ENCODE data around the gene HK2.

HK2 gene

DNA sequence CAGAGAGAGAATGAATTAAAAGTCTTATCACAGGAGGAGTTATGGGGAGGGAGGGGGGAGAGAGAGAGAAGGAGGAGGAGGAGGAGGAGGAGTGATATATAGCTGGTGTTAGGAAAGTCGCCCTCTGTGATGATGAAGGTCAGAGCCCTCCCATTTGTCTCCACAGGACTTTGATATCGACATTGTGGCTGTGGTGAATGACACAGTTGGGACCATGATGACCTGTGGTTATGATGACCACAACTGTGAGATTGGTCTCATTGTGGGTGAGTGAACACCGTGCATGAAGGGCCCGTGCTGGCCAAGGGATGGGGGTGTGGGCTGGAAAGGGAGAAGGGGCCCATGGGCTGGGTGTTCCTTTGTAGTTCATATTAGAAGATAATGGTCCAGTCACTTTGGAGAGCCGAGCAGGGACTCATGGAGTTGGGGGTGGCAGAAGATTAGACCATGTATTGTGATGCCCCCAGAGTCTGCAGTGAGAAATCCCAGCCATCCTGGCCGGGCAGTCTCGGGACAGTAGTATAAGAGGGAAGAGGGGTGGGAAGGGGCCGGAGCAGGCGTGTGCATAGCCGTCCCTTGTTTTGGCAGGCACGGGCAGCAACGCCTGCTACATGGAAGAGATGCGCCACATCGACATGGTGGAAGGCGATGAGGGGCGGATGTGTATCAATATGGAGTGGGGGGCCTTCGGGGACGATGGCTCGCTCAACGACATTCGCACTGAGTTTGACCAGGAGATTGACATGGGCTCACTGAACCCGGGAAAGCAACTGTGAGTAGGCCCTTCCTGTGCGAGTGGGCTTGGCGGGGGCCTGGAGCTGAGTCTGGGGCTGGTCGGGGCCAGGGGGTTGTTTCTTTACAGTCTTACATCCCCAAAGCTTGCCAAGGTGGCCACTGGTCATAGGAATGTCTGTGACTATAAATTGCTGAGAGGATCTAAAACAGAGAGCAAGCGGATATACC lies 40.0 kb downstream of the HK2 start:
- Histone ChIP-seq H3K36me3 (ENCODE audit: control insufficient read depth in 5 of 5, insufficient read depth in 5 of 5, low read length in 5 of 5) (peaks cover 15 to 49% (median 32%) of the 10 kb centered on the region in 5 donors), H3K9me3 (ENCODE audit: control insufficient read depth in 5 of 5, low read length in 5 of 5) (no peaks in the 10 kb centered on the region), H3K27me3 (ENCODE audit: control insufficient read depth in 5 of 5, insufficient read depth in 4 of 5, low read length in 5 of 5) (no peaks in the 10 kb centered on the region), H3K27ac (ENCODE audit: low read depth, low read length) (peak overlapping the region; percentile 87), H3K4me1 (ENCODE audit: control insufficient read depth in 5 of 5, insufficient read depth in 5 of 5, low read length in 5 of 5) (peaks cover 8 to 45% (median 37%) of the 10 kb centered on the region in 5 donors), H3K4me3 (ENCODE audit: low read depth in 1 of 5, low read length in 5 of 5) (no peak overlapping the region), H3K9ac (ENCODE audit: low read length in 5 of 5) (no peak overlapping the region)

DNA sequence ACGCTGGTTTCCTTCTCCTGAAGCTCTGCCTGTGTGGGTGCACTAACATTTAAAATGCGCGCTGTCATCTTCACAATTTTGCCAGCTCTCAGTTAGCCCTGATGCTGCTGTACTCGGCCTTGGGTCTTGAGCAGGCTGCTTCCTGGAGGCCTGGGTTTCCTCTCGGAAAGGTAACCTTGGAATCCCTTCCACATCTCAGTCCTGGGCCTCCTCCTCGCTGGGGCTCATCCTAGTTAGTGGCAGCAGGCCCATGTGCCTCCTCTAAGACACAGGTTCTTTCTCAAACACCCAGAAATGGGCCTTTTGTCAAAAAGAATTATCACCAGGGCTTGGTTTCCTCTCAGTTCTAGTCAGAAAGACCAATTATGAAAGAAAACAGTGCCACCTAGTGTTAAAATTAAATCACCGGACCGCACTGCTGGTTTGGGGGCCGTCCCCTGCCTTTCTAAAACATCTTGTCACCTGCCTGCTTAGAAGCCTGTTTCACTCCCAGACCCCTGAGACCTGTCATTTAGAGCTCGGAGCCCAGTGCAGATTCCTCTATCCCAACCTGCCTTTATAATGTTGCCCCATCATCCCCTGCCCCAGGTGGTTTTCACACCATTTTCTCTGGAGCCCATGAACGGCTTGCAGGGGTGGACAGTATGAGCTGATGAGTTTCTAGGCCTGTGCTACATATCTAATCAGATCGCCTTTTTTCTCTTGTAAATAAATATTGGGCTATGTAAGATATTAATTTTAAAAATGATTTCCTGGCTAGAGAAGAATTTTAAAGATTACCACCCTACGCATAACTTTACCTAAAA lies 42.4 kb downstream of the HK2 start:
- peak overlapping the region in 2 of 5 donors; percentile 31 to 33 for H3K9ac ChIP-seq (ENCODE audit: low read length in 5 of 5)

DNA sequence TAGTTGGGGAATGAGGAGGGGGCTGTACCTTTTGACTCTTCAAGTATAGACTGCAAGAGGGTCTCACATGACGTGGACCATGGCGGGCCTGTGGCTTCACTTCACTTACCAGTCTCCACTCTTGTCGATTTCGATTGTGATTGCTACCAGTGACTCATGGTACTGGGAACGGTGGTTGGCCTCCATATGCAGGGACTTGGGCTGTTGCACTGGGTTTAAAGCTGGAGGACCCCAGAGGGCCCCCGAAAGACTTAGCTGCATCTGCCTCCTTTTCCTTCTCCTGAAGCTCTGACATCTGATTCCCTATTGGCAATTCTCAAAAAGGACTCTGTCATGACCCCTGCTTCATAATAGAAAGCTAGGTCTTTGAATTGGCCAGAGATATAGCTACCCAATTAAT lies 43.4 kb downstream of the HK2 start:
- H3K4me3 ChIP-seq (ENCODE audit: low read depth in 1 of 5, low read length in 5 of 5), result no peak overlapping the region
- peaks cover 12 to 73% (median 60%) of the 10 kb centered on the region in 5 donors for H3K36me3 ChIP-seq (ENCODE audit: control insufficient read depth in 5 of 5, insufficient read depth in 5 of 5, low read length in 5 of 5)
- H3K9ac ChIP-seq (ENCODE audit: low read length in 5 of 5), result no peak overlapping the region
- H3K27me3 ChIP-seq (ENCODE audit: control insufficient read depth in 5 of 5, insufficient read depth in 4 of 5, low read length in 5 of 5), result no peaks in the 10 kb centered on the region
- peaks cover 8 to 29% (median 26%) of the 10 kb centered on the region in 5 donors for H3K4me1 ChIP-seq (ENCODE audit: control insufficient read depth in 5 of 5, insufficient read depth in 5 of 5, low read length in 5 of 5)
- no peaks in the 10 kb centered on the region for H3K9me3 ChIP-seq (ENCODE audit: control insufficient read depth in 5 of 5, low read length in 5 of 5)
- peak overlapping the region; percentile 31 for H3K27ac ChIP-seq (ENCODE audit: low read depth, low read length)

More for the DNA sequence above, 42.4 kb downstream of the HK2 start:
- no peak overlapping the region for H3K4me3 ChIP-seq (ENCODE audit: low read depth in 1 of 5, low read length in 5 of 5)
- H3K9me3 ChIP-seq (ENCODE audit: control insufficient read depth in 5 of 5, low read length in 5 of 5), result no peaks in the 10 kb centered on the region
- no peaks in the 10 kb centered on the region for H3K27me3 ChIP-seq (ENCODE audit: control insufficient read depth in 5 of 5, insufficient read depth in 4 of 5, low read length in 5 of 5)
- peak overlapping the region; percentile 87 for H3K27ac ChIP-seq (ENCODE audit: low read depth, low read length)
- H3K4me1 ChIP-seq (ENCODE audit: control insufficient read depth in 5 of 5, insufficient read depth in 5 of 5, low read length in 5 of 5), result peaks cover 8 to 37% (median 33%) of the 10 kb centered on the region in 5 donors
- H3K36me3 ChIP-seq (ENCODE audit: control insufficient read depth in 5 of 5, insufficient read depth in 5 of 5, low read length in 5 of 5), result peaks cover 12 to 69% (median 52%) of the 10 kb centered on the region in 5 donors

DNA sequence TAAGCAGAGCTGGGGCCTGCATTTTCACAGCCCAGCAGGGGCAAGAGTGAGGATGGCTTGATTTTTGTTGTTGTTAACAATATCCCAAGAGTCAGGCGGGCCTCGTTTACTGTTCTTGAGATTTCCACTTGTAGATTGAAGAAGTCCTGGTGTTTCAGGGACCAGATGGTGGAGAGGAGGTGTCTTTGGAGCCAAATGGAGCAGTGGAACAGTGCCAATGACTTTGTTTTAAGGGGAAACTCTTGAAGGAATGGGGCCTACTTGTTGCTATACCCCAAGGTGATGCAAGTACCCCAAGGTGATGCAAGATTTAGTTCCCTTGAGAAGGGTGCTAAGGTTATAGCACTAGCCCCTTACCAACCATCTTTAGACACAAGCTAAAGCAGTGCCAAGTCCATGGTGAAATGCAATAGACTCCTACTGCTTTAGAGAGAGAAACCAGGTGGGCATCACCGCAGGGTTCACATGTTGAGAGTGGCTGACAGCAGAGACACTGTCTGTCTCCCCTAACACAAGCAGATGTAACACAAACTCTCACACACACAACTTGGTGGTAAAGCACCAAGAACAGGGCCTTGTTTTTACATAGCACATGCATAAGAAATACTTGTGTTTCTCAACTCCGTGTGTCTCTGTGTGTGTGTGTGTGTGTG lies 44.0 kb downstream of the HK2 start:
- peaks cover 8 to 71% (median 59%) of the 10 kb centered on the region in 5 donors for H3K36me3 ChIP-seq (ENCODE audit: control insufficient read depth in 5 of 5, insufficient read depth in 5 of 5, low read length in 5 of 5)
- peaks cover 8 to 26% (median 21%) of the 10 kb centered on the region in 5 donors for H3K4me1 ChIP-seq (ENCODE audit: control insufficient read depth in 5 of 5, insufficient read depth in 5 of 5, low read length in 5 of 5)
- no peak overlapping the region for H3K4me3 ChIP-seq (ENCODE audit: low read depth in 1 of 5, low read length in 5 of 5)
- no peak overlapping the region for H3K9ac ChIP-seq (ENCODE audit: low read length in 5 of 5)
- H3K9me3 ChIP-seq (ENCODE audit: control insufficient read depth in 5 of 5, low read length in 5 of 5), result no peaks in the 10 kb centered on the region
- H3K27me3 ChIP-seq (ENCODE audit: control insufficient read depth in 5 of 5, insufficient read depth in 4 of 5, low read length in 5 of 5), result no peaks in the 10 kb centered on the region
- peak overlapping the region; percentile 31 for H3K27ac ChIP-seq (ENCODE audit: low read depth, low read length)

DNA sequence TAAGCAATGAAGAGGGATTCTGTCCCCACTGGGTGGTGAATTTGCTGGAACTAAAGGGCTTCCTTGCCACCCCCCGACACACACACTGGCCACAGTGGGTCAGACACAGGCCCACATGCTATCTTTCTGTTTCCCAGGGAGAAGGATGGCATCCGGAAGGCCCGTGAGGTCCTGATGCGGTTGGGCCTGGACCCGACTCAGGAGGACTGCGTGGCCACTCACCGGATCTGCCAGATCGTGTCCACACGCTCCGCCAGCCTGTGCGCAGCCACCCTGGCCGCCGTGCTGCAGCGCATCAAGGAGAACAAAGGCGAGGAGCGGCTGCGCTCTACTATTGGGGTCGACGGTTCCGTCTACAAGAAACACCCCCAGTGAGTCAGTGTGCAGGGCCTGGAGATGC lies 44.6 kb downstream of the HK2 start:
- Histone ChIP-seq H3K27me3 (ENCODE audit: control insufficient read depth in 5 of 5, insufficient read depth in 4 of 5, low read length in 5 of 5) (no peaks in the 10 kb centered on the region), H3K27ac (ENCODE audit: low read depth, low read length) (no peak overlapping the region), H3K36me3 (ENCODE audit: control insufficient read depth in 5 of 5, insufficient read depth in 5 of 5, low read length in 5 of 5) (peaks cover 9 to 76% (median 66%) of the 10 kb centered on the region in 5 donors), H3K9ac (ENCODE audit: low read length in 5 of 5) (no peak overlapping the region), H3K4me1 (ENCODE audit: control insufficient read depth in 5 of 5, insufficient read depth in 5 of 5, low read length in 5 of 5) (peaks cover 8 to 26% (median 21%) of the 10 kb centered on the region in 5 donors), H3K4me3 (ENCODE audit: low read depth in 1 of 5, low read length in 5 of 5) (no peak overlapping the region), H3K9me3 (ENCODE audit: control insufficient read depth in 5 of 5, low read length in 5 of 5) (no peaks in the 10 kb centered on the region)

DNA sequence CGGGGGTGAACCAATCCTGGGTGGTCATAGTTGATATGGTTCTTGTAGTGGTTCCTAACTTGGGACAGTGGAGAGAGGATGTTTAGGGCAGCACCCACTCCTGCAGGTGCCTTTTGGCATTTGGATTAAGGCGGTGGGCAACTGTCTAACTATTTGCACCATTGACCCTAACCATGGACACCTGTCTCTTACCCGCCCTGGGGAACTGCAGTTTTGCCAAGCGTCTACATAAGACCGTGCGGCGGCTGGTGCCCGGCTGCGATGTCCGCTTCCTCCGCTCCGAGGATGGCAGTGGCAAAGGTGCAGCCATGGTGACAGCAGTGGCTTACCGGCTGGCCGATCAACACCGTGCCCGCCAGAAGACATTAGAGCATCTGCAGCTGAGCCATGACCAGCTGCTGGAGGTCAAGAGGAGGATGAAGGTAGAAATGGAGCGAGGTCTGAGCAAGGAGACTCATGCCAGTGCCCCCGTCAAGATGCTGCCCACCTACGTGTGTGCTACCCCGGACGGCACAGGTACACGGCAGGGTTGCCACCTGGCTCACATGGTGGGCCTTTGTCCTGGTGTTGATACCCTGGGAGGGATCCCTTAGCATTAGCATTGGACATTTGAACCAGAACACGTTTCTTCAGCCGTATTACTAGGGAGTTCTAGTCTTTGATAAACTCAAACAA lies 46.3 kb downstream of the HK2 start:
- Histone ChIP-seq H3K9ac (ENCODE audit: low read length in 5 of 5) (no peak overlapping the region), H3K4me3 (ENCODE audit: low read depth in 1 of 5, low read length in 5 of 5) (no peak overlapping the region), H3K4me1 (ENCODE audit: control insufficient read depth in 5 of 5, insufficient read depth in 5 of 5, low read length in 5 of 5) (peaks cover 0 to 13% (median 8%) of the 10 kb centered on the region in 5 donors), H3K36me3 (ENCODE audit: control insufficient read depth in 5 of 5, insufficient read depth in 5 of 5, low read length in 5 of 5) (peaks cover 11 to 85% (median 79%) of the 10 kb centered on the region in 5 donors), H3K27ac (ENCODE audit: low read depth, low read length) (no peak overlapping the region), H3K9me3 (ENCODE audit: control insufficient read depth in 5 of 5, low read length in 5 of 5) (no peaks in the 10 kb centered on the region), H3K27me3 (ENCODE audit: control insufficient read depth in 5 of 5, insufficient read depth in 4 of 5, low read length in 5 of 5) (no peaks in the 10 kb centered on the region)

DNA sequence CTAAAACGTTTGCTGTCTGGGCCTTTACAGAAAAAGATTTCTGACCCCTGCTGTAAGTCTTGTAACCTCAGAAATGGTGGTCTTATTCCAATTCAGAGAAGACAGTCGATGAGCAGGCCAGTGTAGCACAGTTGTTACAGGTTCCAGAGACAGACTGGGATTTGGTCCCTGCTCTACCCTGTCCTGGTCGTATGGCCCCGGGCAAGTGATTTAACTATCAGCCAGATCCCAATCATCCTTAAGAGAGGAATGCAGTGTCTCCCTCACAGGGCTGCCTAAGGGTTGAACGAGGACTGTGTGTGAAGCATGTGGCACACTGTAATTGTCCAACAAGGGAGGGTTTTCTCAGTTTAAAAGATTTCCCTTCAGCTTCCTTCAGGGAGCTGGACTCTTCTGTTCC lies 47.2 kb downstream of the HK2 start:
- no peaks in the 10 kb centered on the region for H3K9me3 ChIP-seq (ENCODE audit: control insufficient read depth in 5 of 5, low read length in 5 of 5)
- no peaks in the 10 kb centered on the region for H3K27me3 ChIP-seq (ENCODE audit: control insufficient read depth in 5 of 5, insufficient read depth in 4 of 5, low read length in 5 of 5)
- peak overlapping the region; percentile 59 for H3K27ac ChIP-seq (ENCODE audit: low read depth, low read length)
- H3K4me1 ChIP-seq (ENCODE audit: control insufficient read depth in 5 of 5, insufficient read depth in 5 of 5, low read length in 5 of 5), result peaks cover 0 to 4% (median under 1%) of the 10 kb centered on the region in 5 donors
- no peak overlapping the region for H3K4me3 ChIP-seq (ENCODE audit: low read depth in 1 of 5, low read length in 5 of 5)
- no peak overlapping the region for H3K9ac ChIP-seq (ENCODE audit: low read length in 5 of 5)
- peaks cover 15 to 95% (median 88%) of the 10 kb centered on the region in 5 donors for H3K36me3 ChIP-seq (ENCODE audit: control insufficient read depth in 5 of 5, insufficient read depth in 5 of 5, low read length in 5 of 5)

DNA sequence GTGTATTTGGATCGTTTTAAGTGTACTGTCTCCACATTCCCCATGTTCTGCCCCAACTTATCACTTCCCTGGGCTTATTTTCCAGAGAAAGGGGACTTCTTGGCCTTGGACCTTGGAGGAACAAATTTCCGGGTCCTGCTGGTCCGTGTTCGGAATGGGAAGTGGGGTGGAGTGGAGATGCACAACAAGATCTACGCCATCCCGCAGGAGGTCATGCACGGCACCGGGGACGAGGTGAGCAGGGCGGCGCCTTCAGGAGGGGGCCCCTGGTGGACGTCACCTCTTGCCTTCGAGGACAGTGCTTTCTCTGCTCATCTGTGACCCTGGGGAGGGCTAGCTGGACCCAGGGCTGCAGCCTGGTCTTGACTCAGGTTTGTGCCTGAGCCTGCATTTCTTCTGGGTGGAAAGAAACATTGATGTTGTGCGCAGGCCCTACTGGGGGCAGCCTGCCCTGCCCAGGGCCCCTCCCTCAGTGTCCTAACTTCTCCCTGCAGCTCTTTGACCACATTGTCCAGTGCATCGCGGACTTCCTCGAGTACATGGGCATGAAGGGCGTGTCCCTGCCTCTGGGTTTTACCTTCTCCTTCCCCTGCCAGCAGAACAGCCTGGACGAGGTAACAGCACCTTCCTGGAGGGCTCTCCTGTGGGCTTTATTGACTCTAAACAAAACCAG lies 47.8 kb downstream of the HK2 start:
- no peaks in the 10 kb centered on the region for H3K27me3 ChIP-seq (ENCODE audit: control insufficient read depth in 5 of 5, insufficient read depth in 4 of 5, low read length in 5 of 5)
- no peak overlapping the region for H3K27ac ChIP-seq (ENCODE audit: low read depth, low read length)
- H3K4me3 ChIP-seq (ENCODE audit: low read depth in 1 of 5, low read length in 5 of 5), result no peak overlapping the region
- H3K36me3 ChIP-seq (ENCODE audit: control insufficient read depth in 5 of 5, insufficient read depth in 5 of 5, low read length in 5 of 5), result peaks cover 15 to 96% (median 93%) of the 10 kb centered on the region in 5 donors
- no peak overlapping the region for H3K9ac ChIP-seq (ENCODE audit: low read length in 5 of 5)
- peaks cover 0 to 7% (median 3%) of the 10 kb centered on the region in 5 donors for H3K4me1 ChIP-seq (ENCODE audit: control insufficient read depth in 5 of 5, insufficient read depth in 5 of 5, low read length in 5 of 5)
- H3K9me3 ChIP-seq (ENCODE audit: control insufficient read depth in 5 of 5, low read length in 5 of 5), result no peaks in the 10 kb centered on the region

DNA sequence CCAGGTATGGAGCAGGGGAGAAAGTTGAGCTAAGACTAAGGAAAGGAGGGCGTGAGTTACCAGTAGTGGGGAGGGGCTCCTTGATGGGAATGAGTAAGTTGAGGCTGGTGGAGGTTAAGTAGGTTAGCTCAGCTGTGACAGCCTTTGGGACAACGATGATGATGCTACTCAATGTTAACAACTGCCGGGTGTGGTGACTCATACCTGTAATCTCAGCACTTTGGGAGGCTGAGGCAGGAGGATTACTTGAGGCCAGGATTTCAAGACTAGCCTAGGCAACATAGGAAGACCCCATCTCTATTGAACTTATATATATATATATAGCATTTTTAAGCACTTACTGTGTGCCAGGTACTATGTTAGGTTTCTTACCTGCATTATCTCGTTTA lies 48.4 kb downstream of the HK2 start:
- no peak overlapping the region for H3K27ac ChIP-seq (ENCODE audit: low read depth, low read length)
- H3K9me3 ChIP-seq (ENCODE audit: control insufficient read depth in 5 of 5, low read length in 5 of 5), result no peaks in the 10 kb centered on the region
- H3K4me3 ChIP-seq (ENCODE audit: low read depth in 1 of 5, low read length in 5 of 5), result no peak overlapping the region
- H3K9ac ChIP-seq (ENCODE audit: low read length in 5 of 5), result no peak overlapping the region
- H3K27me3 ChIP-seq (ENCODE audit: control insufficient read depth in 5 of 5, insufficient read depth in 4 of 5, low read length in 5 of 5), result no peaks in the 10 kb centered on the region
- H3K36me3 ChIP-seq (ENCODE audit: control insufficient read depth in 5 of 5, insufficient read depth in 5 of 5, low read length in 5 of 5), result peaks cover 15 to 95% (median 89%) of the 10 kb centered on the region in 5 donors
- H3K4me1 ChIP-seq (ENCODE audit: control insufficient read depth in 5 of 5, insufficient read depth in 5 of 5, low read length in 5 of 5), result peaks cover 0 to 12% (median 9%) of the 10 kb centered on the region in 5 donors
